IPS DF 19.7 (cell line): ENCODE data around the gene ABCC11.
A peak's percentile ranks its signal among the peaks of the same experiment; 100 is the strongest.
"Not testable (repeated sequence)": the region's sequence is repeated elsewhere in the genome, so short reads cannot be mapped to it uniquely, and the experiment has no call there.

ENCODE experiments used
- DNase-seq: peaks from one replicate; pipeline ENCODE4 v3.0.0-alpha.2; 2013; ENCODE audit warnings: low read depth, low spot score

The ABCC11 gene

GRCh38 chr16:48250520-48251278, 3.4 kb upstream of the ABCC11 start:
- no peak for DNase-seq

GRCh38 chr16:48246066-48246465, 1.3 kb downstream of the ABCC11 start:
- DNase-seq, result no peak

GRCh38 chr16:48244863-48245195, 2.5 kb downstream of the ABCC11 start:
- DNase-seq, result no peak

GRCh38 chr16:48244080-48244862, 3.1 kb downstream of the ABCC11 start, which contains the start of gene LONP2:
Gene LONP2, plus strand, starts transcription at chr16:48244300. Its CDS starts 89 bp downstream, at chr16:48244389.
- peak; percentile 57 for DNase-seq

- DNase-seq, result not testable (repeated sequence)
Measured at GRCh38 chr16:48240147-48240546, 7.2 kb downstream of the ABCC11 start.

GRCh38 chr16:48236286-48236685, 11.1 kb downstream of the ABCC11 start:
- no peak for DNase-seq

- DNase-seq, result no peak
Measured at GRCh38 chr16:48235556-48236136, 11.7 kb downstream of the ABCC11 start.

GRCh38 chr16:48235058-48235555, 12.2 kb downstream of the ABCC11 start:
- no peak for DNase-seq

GRCh38 chr16:48234630-48235029, 12.7 kb downstream of the ABCC11 start:
- DNase-seq, result no peak

GRCh38 chr16:48232493-48233040, 14.8 kb downstream of the ABCC11 start:
- no peak for DNase-seq

GRCh38 chr16:48231727-48232492, 15.4 kb downstream of the ABCC11 start:
- DNase-seq, result peak; percentile 17

- DNase-seq, result no peak
Measured at GRCh38 chr16:48225456-48225855, 21.9 kb downstream of the ABCC11 start.

- no peak for DNase-seq
Measured at GRCh38 chr16:48223490-48223889, 23.8 kb downstream of the ABCC11 start.

GRCh38 chr16:48220891-48221290, 26.4 kb downstream of the ABCC11 start:
- no peak for DNase-seq

- no peak for DNase-seq
Measured at GRCh38 chr16:48218473-48218872, 28.9 kb downstream of the ABCC11 start.

GRCh38 chr16:48217708-48218107, 29.6 kb downstream of the ABCC11 start:
- DNase-seq, result no peak

- DNase-seq, result no peak
Measured at GRCh38 chr16:48215738-48216137, 31.6 kb downstream of the ABCC11 start.

- DNase-seq, result no peak
Measured at GRCh38 chr16:48212033-48212432, 35.3 kb downstream of the ABCC11 start.

- DNase-seq, result no peak
Measured at GRCh38 chr16:48210747-48211146, 36.6 kb downstream of the ABCC11 start.

GRCh38 chr16:48206594-48207242, 40.6 kb downstream of the ABCC11 start:
- no peak for DNase-seq

- DNase-seq, result no peak
Measured at GRCh38 chr16:48204825-48205151, 42.6 kb downstream of the ABCC11 start.
